Activated CD8-positive, alpha-beta T cell treated with anti-CD3 and anti-CD28 coated beads for 36 hours (primary cell): ENCODE measurements around the gene COQ7. TPM values are rescaled to one million over a fixed set of nuclear protein-coding genes. Genes with fewer than 3 reads are reported as not detected.

Experiments used
- ATAC-seq: fragments of 200-7000 bp; cut with Tn5 transposase; one replicate; pipeline ENCODE4 v1.10.0; 2021; ENCODE audit warnings: mild to moderate bottlenecking, moderate library complexity
- CTCF ChIA-PET: fragments of 350-600 bp; sonication (Branson Sonifier 250); formaldehyde crosslinking; loops from one replicate; lab custom pipeline; 2021; ENCODE audit warnings: antibody characterized with exemption; lab: Charles Lee
- POLR2A ChIA-PET: fragments of 350-600 bp; sonication (Branson Sonifier 250); formaldehyde crosslinking; loops from one replicate; lab custom pipeline; 2021; ENCODE audit warnings: antibody characterized with exemption; lab: Charles Lee
- DNase-seq: peaks from one replicate; pipeline ENCODE4 v3.0.0-alpha.2; 2020
- H3K27ac Mint-ChIP-seq: one replicate; pipeline ENCODE4 v1.8.0; 2021; ENCODE audit warnings: mild to moderate bottlenecking, mixed read lengths
- H3K27me3 Mint-ChIP-seq: one replicate; pipeline ENCODE4 v1.8.0; 2021; ENCODE audit warnings: mixed read lengths
- H3K36me3 Mint-ChIP-seq: one replicate; pipeline ENCODE4 v1.8.0; 2021; ENCODE audit warnings: low read depth, mixed read lengths
- H3K4me1 Mint-ChIP-seq: one replicate; pipeline ENCODE4 v1.8.0; 2021; ENCODE audit warnings: low read depth, mixed read lengths
- H3K4me3 Mint-ChIP-seq: one replicate; pipeline ENCODE4 v1.8.0; 2021; ENCODE audit warnings: mild to moderate bottlenecking, moderate library complexity, mixed read lengths
- H3K9me3 Mint-ChIP-seq: one replicate; pipeline ENCODE4 v1.8.0; 2021; ENCODE audit warnings: mixed read lengths
- CTCF ChIP-seq: fragments of 200-600 bp; IDR thresholded peaks from one replicate; pipeline ENCODE4 v1.8.0; 2022; ENCODE audit warnings: antibody characterized with exemption, mild to moderate bottlenecking
- intact Hi-C: fragments of 100-400 bp; cut with micrococcal nuclease; formaldehyde crosslinking; loops from one replicate; pipeline ENCODE4 v1.10.0; 2022
- total RNA-seq, 2 experiments: library from RNA; stranded (reverse); gene quantifications; one replicate each; pipeline ENCODE4 v1.2.3, GENCODE V29; 2021

Gene COQ7
- total RNA-seq, 2 experiments from 2014 or later = 16.9 to 19.2 TPM

GRCh38 chr16:19106625-19107020 lies 39.2 kb downstream of the COQ7 start:
- no peaks in the 10 kb centered on the region for H3K36me3 Mint-ChIP-seq
- no peaks in the 10 kb centered on the region for H3K9me3 Mint-ChIP-seq
- no peak for ATAC-seq
- no peak for DNase-seq
- H3K27ac Mint-ChIP-seq = no peak overlapping the region
- H3K27me3 Mint-ChIP-seq = peaks cover 4% of the 10 kb centered on the region
- POLR2A ChIA-PET = no interaction called here
- H3K4me1 Mint-ChIP-seq = peaks cover 3% of the 10 kb centered on the region
- intact Hi-C loops = no loop called here
- TF ChIP-seq CTCF = no peak
- CTCF ChIA-PET = interaction anchor here (2.7 kb wide), 1 partner anchor 20 kb away, joined by 10 read pairs; no protein-coding TSS in a partner anchor
- H3K4me3 Mint-ChIP-seq = no peak overlapping the region

GRCh38 chr16:19108409-19109287 lies 41.2 kb downstream of the COQ7 start:
- no peak overlapping the region for H3K27ac Mint-ChIP-seq
- H3K27me3 Mint-ChIP-seq = peaks cover 17% of the 10 kb centered on the region
- no peak for ATAC-seq
- H3K4me1 Mint-ChIP-seq = peaks cover 5% of the 10 kb centered on the region
- H3K9me3 Mint-ChIP-seq = no peaks in the 10 kb centered on the region
- CTCF ChIA-PET = no interaction called here
- intact Hi-C loops = no loop called here
- no peak for TF ChIP-seq CTCF
- H3K4me3 Mint-ChIP-seq = no peak overlapping the region
- DNase-seq = no peak
- no peaks in the 10 kb centered on the region for H3K36me3 Mint-ChIP-seq
- POLR2A ChIA-PET = no interaction called here

- no peak for ATAC-seq
- CTCF ChIA-PET = no interaction called here
- H3K4me3 Mint-ChIP-seq = no peak overlapping the region
Measured at GRCh38 chr16:19109288-19109664, 41.9 kb downstream of the COQ7 start.

GRCh38 chr16:19110537-19111360 lies 43.3 kb downstream of the COQ7 start:
- POLR2A ChIA-PET = no interaction called here
- intact Hi-C loops = no loop called here
- H3K27me3 Mint-ChIP-seq = peaks cover 20% of the 10 kb centered on the region
- ATAC-seq = no peak
- peaks cover 5% of the 10 kb centered on the region for H3K4me1 Mint-ChIP-seq
- H3K36me3 Mint-ChIP-seq = peaks cover 2% of the 10 kb centered on the region
- H3K27ac Mint-ChIP-seq = no peak overlapping the region
- no peak overlapping the region for H3K4me3 Mint-ChIP-seq
- no peak for TF ChIP-seq CTCF
- no peaks in the 10 kb centered on the region for H3K9me3 Mint-ChIP-seq
- CTCF ChIA-PET = no interaction called here
- DNase-seq = no peak

More at GRCh38 chr16:19109288-19109664, 41.9 kb downstream of the COQ7 start:
- no peaks in the 10 kb centered on the region for H3K36me3 Mint-ChIP-seq
- TF ChIP-seq CTCF = no peak
- H3K4me1 Mint-ChIP-seq = peaks cover 5% of the 10 kb centered on the region
- H3K9me3 Mint-ChIP-seq = no peaks in the 10 kb centered on the region
- peaks cover 17% of the 10 kb centered on the region for H3K27me3 Mint-ChIP-seq
- H3K27ac Mint-ChIP-seq = no peak overlapping the region
- no peak for DNase-seq
- POLR2A ChIA-PET = no interaction called here
- intact Hi-C loops = no loop called here

GRCh38 chr16:19112099-19112407 lies 44.6 kb downstream of the COQ7 start:
- Mint-ChIP-seq H3K27me3 (peaks cover 22% of the 10 kb centered on the region), H3K4me1 (peaks cover 9% of the 10 kb centered on the region), H3K4me3 (no peak overlapping the region), H3K36me3 (peaks cover 2% of the 10 kb centered on the region), H3K27ac (no peak overlapping the region), H3K9me3 (no peaks in the 10 kb centered on the region)
- no peak for ATAC-seq
- no peak for DNase-seq
- ChIA-PET POLR2A (no interaction called here), CTCF (interaction anchor here (1.5 kb wide), 1 partner anchor 26 kb away, joined by 10 read pairs; no protein-coding TSS in a partner anchor)
- TF ChIP-seq CTCF = no peak
- intact Hi-C loops = no loop called here
